ENCODE measurements around the gene CACUL1.
"Not testable (repeated sequence)": the region's sequence is repeated elsewhere in the genome, so short reads cannot be mapped to it uniquely, and the experiment has no call there.

Gene CACUL1
- 61.0 to 245 (median 145) reads per million in 17 experiments for total RNA-seq

DNA sequence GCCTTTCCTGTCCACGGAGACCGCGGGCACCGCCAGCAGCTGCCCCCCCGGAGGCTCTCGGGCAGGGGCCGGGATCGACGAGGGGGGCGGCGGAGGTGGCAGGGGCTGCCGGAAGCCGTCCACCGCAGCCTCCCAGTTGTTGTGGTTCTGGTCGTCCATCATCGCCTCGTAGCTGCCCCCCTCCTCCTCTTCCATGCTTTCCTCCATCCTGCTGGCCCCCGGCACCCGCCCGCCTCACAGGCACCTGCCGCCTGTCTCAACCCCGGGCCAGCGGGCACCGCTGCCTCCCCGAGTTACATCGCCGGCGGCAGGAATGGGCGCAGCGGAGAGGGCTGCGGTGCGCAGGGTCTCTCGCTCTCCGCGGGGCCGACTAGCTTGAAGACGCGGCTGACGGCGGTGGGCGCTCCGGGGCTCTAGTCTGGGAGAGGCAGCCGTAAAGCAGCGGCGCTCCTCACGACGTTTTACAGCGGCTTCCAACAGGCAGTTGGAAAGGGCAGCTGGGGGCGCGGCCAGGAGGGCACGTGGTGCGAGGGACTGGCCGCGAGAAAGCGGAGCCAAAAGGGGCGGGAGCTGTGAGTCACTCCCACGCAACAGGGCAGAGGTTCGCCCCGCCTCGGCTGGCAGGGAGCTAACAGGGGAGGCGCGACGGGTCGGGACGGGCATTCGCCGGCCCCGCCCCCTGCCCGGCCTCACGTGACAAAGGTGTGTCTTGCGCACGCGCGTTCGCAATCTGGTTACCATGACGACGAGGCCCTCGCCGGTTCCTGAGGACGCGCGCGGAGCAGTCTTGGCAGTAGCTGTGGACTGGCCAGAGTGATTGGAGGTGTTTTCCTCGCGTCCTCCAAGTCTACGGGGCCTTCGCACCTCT is at the start of gene CACUL1:
CACUL1 (minus strand) TSS at position 415 of the 868 bp plus-strand sequence; CDS start at position 207, 208 bp downstream.
- DNase-seq = peak; percentile 100

DNA sequence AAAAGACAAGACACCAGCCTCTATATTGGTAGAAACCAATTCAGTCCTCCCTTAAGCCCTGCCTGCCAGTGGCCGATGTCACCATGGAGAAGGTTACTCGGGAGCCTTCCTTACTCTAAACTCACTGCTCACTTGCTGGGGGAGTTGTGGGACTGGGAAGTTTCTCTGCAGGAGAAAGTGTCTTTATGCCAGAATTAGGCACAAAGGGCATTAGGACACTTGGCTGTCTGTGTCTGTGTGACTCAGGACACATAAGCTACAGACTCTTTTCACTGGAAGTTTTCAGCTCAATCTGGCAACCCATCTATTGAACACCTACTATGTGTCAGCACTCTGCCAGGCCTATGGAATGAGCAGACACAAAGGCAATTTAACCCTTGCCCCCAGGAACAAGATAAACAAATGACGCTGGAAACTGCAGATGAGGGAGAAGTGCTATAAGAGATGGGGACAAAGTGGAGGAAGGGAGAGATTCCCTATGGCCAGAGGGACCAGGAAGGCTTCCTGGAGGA is 49.5 kb upstream of the CACUL1 start:
- DNase-seq = no peak

DNA sequence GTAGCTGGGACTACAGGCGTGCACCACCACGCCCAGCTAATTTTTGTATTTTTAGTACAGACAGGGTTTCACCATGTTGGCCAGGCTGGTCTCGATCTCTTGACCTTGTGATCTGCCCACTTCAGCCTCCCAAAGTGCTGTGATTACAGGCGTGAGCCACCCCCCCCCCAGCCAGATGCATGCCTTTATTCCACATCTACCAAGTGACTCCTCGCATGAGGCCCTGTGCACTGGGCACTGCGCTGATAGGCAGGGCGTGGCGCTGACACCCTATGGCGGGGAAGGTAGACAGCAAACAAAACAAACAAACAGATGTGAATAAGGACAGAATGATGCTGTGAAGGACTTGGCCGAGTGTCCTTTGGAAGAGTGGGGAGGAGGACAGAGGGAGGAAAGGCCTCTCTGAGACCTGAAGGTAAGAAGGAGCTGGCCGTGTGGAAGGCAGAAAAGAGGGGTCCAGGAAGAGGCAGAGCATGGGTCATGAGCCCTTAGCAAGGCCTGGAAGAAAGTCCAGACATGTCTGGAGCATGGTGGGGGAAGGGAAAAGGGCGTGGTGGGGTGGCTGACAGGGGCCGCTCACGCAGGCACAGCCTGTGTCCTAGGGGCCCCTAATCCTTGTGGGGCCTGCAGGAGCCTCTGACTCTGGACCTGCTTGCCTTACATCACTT is 47.5 kb upstream of the CACUL1 start:
- DNase-seq = no peak

DNA sequence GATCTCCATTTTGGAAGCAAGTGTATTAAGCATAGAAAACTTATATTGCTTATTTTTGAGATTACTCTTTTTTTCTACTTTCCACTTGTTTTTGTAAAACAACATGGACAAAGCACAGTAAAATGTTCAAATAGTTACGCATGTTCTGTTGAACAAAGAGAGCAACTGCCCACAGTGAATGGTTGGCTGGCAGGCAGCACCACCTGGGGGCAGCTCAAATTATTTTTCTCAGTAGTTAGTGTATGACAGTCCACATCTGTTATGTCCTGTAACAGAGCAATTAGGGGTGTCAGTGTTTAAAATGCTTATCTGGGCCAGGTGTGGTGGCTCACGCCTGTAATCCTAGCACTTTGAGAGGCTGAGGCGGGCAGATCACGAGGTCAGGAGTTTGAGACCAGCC is 46.1 kb upstream of the CACUL1 start:
- peak; percentile 67 to 79 (median 76) for DNase-seq

DNA sequence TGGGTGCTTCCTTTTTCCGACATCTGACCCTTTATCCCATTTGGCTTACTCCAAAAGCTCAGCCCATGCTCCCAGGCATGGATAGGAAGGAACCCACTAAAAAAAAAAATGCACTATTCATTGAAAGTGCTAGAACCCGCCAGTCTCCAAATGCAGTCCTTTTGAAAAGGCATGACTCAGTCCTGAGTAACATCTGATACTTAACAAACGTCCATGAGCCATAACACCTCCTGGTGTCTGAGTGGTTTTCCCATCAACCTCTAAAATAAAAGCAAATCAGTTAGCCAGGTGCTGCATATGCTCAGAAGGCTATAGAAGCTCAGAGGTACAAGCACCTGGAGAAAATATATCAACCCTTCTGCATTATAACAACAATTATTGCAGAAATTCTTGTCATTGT is 45.0 kb upstream of the CACUL1 start:
- DNase-seq = peak in 3 of 4 experiments; percentile 17 to 25 (median 22)

DNA sequence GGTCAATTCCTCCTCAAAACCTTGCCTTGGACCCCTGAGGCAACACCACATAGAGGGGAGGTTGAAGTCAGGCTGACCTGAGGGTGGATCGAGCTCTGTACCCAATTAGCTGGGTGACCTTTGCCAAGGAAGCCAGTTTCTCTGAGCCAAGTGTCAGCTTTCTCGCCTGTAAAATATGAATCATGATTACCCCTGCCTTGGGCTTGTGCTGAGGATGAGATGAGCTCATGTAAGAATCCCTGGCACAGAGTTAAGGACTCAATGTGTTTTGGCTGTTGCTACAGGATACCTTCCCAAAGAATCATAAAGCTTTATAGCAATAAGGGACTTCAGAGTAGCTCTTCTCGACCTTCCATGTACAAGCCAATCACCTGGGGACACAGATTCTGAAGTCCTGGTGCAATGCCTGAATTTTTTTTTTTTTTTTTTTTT is 43.5 kb upstream of the CACUL1 start:
- peak in 3 of 4 experiments; percentile 15 to 31 (median 15) for DNase-seq

DNA sequence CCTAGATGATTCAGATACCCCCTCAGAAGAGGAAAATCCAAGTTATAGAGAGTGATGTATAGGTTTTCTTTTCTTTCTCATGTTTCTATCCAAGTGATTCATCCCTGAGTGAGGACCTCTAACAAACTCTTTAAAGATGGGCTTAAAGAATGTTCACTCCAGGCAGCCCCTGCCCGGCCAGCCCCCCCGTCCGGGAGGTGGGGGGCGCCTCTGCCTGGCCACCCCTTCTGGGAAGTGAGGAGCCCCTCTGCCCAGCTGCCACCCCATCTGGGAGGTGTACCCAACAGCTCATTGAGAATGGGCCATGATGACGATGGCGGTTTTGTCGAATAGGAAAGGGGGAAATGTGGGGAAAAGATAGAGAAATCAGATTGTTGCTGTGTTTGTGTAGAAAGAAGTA is 40.2 kb upstream of the CACUL1 start:
- DNase-seq = not testable (repeated sequence)

DNA sequence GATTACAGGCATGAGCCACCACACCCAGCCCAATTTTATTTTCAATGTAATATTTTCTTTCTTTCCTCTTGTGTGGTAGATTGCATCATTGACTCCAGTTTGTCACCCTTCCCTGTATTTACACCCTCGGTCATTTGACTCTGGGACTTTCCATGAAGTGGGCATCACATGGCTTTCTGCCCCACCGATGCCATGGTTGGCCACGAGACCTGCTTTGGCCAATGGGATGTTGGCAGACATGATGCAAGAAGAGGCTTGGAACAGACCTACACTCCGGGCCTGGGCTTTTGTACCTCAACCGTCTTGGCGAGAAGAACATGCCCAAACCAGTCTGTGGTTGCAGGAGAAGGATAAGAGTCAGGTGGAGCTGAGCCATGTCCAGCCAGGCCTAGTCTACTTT is 38.8 kb upstream of the CACUL1 start:
- peak; percentile 91 to 98 (median 96) for DNase-seq

DNA sequence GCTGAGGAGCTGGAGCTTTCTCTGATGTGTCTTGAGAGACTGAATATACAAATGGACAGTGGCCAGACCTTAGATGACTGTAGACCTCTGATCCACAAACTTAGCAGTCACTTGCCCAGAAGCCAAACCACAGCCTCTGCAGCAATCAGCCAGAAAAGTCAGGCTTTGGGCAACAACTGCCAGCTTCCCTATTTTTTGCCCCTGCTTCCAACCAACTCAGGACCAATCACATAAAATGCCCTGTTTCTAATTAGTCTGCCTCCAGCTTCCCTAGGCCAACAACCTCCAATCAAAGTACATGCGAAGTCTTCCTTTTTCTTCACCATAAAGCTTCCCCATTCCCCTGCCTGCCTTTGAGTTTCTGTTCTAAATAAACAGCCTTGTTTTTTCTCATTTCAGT is 37.8 kb upstream of the CACUL1 start:
- peak; percentile 92 to 97 (median 94) for DNase-seq

DNA sequence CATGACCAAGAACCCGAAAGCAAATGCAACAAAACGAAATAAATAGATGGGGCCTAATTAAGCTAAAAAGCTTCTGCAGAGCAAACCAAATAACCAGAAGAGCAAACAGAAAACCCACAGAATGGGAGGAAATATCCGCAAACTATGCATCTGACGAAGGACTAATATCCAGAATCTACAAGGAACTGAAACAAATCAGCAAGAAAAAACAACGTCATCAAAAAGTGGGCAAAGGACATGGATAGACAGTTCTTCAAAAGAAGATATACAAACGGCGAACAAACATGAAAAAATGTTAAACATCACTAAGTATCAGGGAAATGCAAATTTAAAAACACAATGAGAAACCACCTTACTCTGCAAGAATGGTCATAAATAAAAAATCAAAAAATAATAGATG is 35.3 kb upstream of the CACUL1 start:
- DNase-seq = peak in 3 of 4 experiments; percentile 23 to 67 (median 55)

DNA sequence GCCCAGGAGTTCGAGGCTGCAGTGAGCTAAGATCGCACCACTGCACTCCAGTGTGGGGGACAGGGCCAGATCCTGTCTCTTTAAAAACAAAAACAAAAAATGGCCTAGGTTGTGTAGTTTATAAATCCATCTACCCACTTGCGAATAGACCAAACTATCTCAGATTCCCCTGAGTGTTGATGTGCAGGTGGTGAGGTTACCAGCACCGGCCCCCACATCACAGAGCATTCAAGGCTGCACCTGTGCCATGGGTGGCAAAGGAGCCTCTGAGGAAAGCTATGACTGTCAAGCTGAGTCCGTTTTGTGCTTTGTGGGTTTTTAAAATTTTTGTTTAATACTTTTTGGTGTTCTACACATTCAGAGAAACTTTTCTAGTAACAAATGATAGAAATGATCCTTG is 30.8 kb upstream of the CACUL1 start:
- no peak for DNase-seq

DNA sequence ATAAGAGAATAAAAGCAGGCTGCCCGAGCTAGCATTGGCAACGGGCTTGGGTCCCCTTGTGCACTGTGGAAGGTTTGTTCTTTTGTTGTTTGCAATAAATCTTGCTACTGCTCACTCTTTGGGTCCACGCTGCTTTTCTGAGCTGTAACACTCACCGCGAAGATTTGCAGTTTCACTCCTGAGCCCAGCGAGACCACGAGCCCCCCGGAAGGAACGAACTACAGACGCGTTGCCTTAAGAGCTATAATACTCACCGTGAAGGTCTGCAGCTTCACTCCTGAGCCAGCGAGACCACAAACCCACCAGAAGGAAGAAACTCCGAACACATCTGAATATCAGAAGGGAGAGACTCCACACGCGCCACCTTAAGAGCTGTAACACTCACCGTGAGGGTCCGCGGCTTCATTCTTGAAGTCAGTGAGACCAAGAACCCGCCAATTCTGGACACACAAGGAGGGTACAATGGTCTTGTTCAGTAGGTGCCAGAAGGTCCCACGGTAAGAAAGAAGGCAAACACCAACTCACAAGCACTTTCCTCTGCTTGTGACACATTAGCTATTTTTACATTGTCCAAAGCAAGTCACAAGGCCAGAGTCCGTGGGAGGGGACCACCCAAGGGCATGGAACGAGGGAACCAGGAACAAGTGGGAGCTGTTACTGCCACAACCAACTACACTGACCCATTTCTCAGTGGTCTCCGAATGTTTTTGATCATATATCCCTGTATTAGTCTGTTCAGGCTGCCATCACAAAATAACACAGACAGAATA is 29.2 kb upstream of the CACUL1 start:
- DNase-seq = peak; percentile 17 to 72 (median 64)

DNA sequence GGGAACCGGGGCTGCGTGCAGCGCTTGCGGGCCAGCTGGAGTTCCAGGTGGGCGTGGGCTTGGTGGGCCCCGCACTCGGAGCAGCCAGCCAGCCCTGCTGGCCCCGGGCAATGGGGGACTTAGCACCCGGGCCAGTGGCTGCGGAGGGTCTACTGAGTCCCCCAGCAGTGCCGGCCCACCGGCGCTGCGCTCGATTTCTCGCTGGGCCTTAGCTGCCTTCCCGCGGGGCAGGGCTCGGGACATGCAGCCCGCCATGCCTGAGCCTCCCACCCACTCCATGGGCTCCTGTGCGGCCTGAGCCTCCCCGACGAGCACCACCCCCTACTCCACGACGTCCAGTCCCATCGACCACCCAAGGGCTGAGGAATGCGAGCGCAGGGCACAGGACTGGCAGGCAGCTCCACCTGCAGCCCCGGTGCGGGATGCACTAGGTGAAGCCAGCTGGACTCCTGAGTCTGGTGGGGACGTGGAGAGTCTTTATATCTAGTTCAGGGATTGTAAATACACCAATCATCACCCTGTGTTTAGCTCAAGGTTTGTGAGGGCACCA is 28.2 kb upstream of the CACUL1 start:
- DNase-seq = not testable (repeated sequence)

DNA sequence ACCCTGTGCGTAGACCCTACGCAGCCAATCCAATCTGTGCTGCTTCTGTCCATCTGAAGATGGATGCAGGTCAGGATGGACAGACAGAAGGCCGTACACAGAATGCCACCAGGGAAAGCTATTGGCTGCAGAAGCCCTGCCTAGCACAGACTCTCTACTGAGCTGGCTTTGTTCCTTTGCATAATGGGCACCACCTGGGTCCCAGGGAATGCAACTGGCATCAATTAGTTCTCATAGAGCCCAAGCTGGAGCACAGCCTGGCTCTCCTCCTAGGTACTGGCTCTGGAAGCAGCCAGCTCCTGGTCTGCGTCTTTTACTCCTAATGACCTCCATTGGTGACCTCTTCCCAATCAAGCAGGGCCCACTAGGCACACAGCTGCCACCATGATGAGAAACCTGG is 26.8 kb upstream of the CACUL1 start:
- DNase-seq = no peak

DNA sequence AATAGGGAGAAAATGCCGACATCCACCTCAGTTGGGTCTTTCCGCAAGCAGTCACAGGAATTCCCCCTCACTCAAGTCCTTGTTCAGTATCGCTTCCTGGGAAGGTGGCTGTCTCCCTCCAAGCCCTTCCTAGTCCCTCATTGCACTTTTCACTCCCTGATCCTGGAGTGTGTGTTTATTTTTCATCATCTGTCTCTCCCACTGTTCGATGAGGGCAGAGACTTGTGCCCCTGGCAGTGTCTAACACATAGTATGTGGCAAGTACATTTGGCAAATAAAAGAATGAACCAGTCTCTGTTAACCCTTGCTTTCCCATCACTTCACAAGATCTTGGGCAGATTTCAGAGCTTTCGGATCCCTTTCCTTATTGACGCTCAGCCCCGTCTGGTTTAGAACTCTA is 24.0 kb upstream of the CACUL1 start:
- no peak for DNase-seq

DNA sequence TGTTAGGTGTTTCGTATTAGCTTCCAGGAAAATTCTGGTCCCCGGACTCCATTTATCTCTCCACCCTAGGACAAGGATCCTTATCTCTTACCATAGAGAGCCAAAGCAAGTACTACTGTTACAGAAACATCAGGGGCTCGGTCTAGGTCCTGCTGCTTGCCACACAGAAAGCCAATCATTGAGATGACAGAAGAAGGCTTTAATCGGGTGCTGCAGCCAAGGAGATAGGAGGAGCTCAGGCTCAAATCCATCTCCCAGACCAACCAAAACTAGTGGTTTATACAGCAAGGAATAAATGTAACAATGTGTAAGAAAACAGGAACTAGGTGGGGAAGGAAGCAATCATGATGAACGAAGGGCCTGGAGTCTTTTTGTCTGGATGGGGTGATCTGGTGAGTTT is 22.2 kb upstream of the CACUL1 start:
- no peak for DNase-seq

DNA sequence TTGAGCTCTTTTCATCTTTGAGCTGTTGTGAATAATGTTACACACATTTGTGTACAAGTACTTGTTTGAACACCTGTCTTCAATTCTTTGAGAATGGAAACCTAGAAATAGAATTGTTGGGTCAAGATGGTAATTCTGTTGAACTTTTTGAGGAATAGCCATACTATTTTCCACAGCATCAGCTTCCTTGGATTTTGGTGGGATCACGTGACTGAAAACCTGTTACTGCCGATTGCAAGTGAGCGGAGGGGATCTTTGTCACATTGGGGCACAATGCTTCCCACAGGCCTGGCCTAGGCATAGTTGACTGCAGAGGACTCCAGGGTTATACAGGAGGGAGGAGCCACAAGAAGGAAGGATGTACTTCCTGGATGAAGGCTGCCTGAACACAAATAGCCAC is 21.3 kb upstream of the CACUL1 start:
- DNase-seq = no peak

DNA sequence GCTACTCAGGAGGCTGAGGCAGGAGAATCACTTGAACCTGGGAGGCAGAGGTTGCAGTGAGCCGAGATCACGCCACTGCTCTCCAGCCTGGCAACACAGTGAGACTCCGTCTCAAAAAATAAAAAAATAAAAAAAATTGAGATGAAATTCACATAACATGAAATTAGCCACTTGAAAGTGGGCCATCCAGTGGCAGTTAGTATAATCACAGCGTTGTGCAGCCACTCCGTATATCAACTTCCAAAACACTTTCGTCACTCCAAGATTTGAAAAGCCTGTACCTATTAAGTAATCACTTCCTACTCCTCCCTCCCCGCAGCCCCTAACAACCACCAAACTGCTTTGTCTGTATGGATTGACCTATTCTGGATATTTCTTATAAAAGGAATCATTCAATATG is 20.7 kb upstream of the CACUL1 start:
- no peak for DNase-seq

DNA sequence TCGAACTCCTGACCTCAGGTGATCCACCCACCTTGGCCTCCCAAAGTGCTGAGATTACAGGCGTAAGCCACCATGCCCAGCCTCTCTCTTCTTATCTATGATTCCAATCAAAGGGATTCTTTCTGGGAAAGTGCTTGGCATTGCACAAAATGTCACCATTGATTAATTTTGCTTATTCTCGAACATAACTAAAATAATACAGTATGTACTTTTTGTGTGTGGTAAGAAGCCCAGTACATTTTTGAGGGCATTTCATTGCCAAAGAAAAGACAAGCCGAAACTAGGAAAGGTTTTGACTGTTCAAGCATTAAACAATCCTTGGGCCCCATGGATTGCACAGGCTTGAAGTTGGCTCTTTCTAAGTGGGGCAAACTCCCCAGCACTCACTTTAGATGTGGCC is 18.3 kb upstream of the CACUL1 start:
- no peak for DNase-seq

DNA sequence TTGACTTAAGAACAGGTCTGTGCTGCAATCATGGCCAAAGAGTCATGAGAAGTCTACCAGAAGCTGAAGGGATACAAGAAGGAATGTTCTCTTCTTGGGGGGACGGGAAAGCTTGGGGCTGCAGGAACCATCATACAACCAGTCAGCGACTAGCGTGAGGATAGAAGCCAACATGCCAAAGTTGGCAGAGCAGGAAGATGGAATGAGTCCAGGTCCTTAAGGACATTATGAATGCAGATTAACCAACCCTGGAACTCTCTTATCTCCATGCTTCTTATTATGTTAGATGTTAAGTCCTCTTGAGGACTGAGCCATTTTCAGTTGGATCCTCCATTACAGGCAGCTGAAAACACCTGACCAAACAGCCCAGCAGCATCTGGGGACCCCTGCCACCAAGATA is 17.2 kb upstream of the CACUL1 start:
- DNase-seq = no peak

DNA sequence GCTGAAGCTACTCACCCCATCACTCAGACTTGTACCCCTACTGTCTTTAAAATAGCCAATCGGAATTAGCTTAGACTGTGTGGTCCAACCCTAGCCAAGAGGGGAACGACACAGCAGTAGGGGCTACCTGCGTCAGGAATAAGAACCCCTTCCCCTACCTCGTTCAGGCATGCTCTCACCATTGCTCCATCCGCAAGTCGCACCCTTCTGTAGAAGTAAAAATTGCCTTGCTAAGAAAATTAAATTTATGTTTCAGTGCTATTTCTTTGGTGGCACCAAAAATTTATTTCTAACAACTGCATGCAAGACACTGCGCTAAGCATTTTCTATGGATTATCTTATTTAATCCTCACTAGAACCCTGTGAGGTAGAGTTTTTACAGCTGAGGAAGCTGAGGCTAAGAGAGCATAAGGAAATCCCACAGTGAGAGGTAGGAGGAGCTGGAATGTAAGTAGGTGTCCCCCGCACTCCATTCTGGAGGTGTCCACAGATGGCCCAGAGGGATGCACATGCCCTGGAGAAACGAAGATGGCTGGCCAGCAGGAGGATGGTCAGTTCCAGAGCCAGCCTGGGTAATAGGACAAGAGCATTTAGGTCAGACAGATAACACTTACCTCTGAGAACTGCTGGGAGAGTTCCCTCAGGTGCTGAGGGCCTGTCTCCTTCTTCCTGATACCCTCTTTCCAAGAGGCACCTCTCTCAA is 15.3 kb upstream of the CACUL1 start:
- no peak for DNase-seq
